ENCODE data around the gene KCTD6. TPM values are rescaled to one million over a fixed set of nuclear protein-coding genes. Genes with fewer than 3 reads are reported as not detected.

Gene KCTD6
- total and polyA plus RNA-seq, 2 of the 4 experiments (the other 2 are of a cell fraction): 7.0 to 9.2 TPM

GRCh38 chr3:58539626-58540025 lies 47.7 kb downstream of the KCTD6 start:
- peak; percentile 19 for DNase-seq
- no peak overlapping the region for H3K56ac ChIP-seq (ENCODE audit: extremely low read depth, insufficient read depth, low read length)
- no peak overlapping the region for H3K18ac ChIP-seq (ENCODE audit: low read depth, low read length)
- no peak overlapping the region for H4K8ac ChIP-seq (ENCODE audit: low read depth in 2 of 2, low read length in 2 of 2)
- no peak overlapping the region for H3K4ac ChIP-seq (ENCODE audit: low read depth, low read length)
- H2AFZ ChIP-seq (replicated peaks; ENCODE audit: low read length, poor library complexity): no peak overlapping the region
- no peak overlapping the region for H3K9ac ChIP-seq (ENCODE audit: low read depth, low read length)
- no TSS peak for BruUV-seq (replicated peaks)
- H3K27ac ChIP-seq (ENCODE audit: insufficient read depth, low read length): no peak overlapping the region
- POLR2A ChIA-PET (ENCODE audit: unreplicated experiment): no interaction called here
- H2BK20ac ChIP-seq (ENCODE audit: low read depth, low read length): no peak overlapping the region
- no peaks in the 10 kb centered on the region for H3K36me3 ChIP-seq (ENCODE audit: control insufficient read depth, insufficient read depth, low read length)
- 0% methylated on average over 1 of the region's 10 CpGs; no CpG with 5 or more reads in 1 of the 2 experiments for WGBS, 2 experiments (ENCODE audit: extremely low coverage in 2 of 2, insufficient read length in 1 of 2)
- intact Hi-C loops (cut with micrococcal nuclease): no loop called here
- H2BK120ac ChIP-seq (ENCODE audit: low read depth, low read length): no peak overlapping the region
- no peak overlapping the region for H2BK15ac ChIP-seq (ENCODE audit: low read depth, low read length)
- TF ChIP-seq NFE2L2 (IDR thresholded peaks at IDR 0.05; ENCODE audit: low read depth, low read length) (no peak), BHLHE40 (IDR thresholded peaks at IDR 0.05; ENCODE audit: low read depth, low read length) (no peak), CTCF (conservative IDR thresholded peaks at IDR 0.05; ENCODE audit: low read depth, low read length) (no peak), MAZ (IDR thresholded peaks at IDR 0.05; ENCODE audit: borderline replicate concordance, low read depth, low read length) (no peak)
- no peak overlapping the region for H2BK5ac ChIP-seq (ENCODE audit: low read depth, low read length, poor library complexity, severe bottlenecking)
- H3K9me3 ChIP-seq (ENCODE audit: control insufficient read depth, insufficient read depth, low read length): no peaks in the 10 kb centered on the region
- H4K91ac ChIP-seq (ENCODE audit: insufficient read depth, low read depth, low read length): no peak overlapping the region
- H2AK9ac ChIP-seq (replicated peaks; ENCODE audit: low read depth, low read length, poor library complexity): no peak overlapping the region
- no peak overlapping the region for H3K14ac ChIP-seq (replicated peaks; ENCODE audit: low read depth, low read length)
- in situ Hi-C loops (cut with MboI; ENCODE audit: low sequenced_read_pairs): no loop called here
- H3K23ac ChIP-seq (ENCODE audit: low read depth, low read length): no peak overlapping the region
- H4K5ac ChIP-seq (ENCODE audit: low read depth, low read length): no peak overlapping the region
- no peak overlapping the region for H3K4me3 ChIP-seq (ENCODE audit: insufficient read depth, low read depth, low read length)
- no peaks in the 10 kb centered on the region for H3K27me3 ChIP-seq (ENCODE audit: control insufficient read depth, insufficient read depth, low read length)
- dilution Hi-C loops (cut with HindIII; ENCODE audit: low sequenced_read_pairs, unreplicated experiment): no loop called here
- H3K9me1 ChIP-seq (ENCODE audit: insufficient read depth, low read length): no peaks in the 10 kb centered on the region; the same call in 1 of the 2 replicates
- no peak overlapping the region for H2AK5ac ChIP-seq (ENCODE audit: low read depth, low read length)
- no peaks in the 10 kb centered on the region for H4K20me1 ChIP-seq (ENCODE audit: insufficient read depth, low read length)
- no peak for ATAC-seq (ENCODE audit: low read depth)
- H3K4me1 ChIP-seq (ENCODE audit: control insufficient read depth, insufficient read depth, low read length): peaks cover 13% of the 10 kb centered on the region
- no peaks in the 10 kb centered on the region for H3K79me1 ChIP-seq (ENCODE audit: low read depth in 1 of 2, low read length in 2 of 2)
- CTCF ChIA-PET: no interaction called here
- H3K4me2 ChIP-seq (ENCODE audit: low read depth, low read length): no peak overlapping the region

Data from IMR-90 (cell line).